SKM-1 treated with dmso at 0.1 percent for 144 hours (cell line): ENCODE data around the gene KRT6B.
"Not testable (repeated sequence)": the region's sequence is repeated elsewhere in the genome, so short reads cannot be mapped to it uniquely, and the experiment has no call there.

ENCODE experiments used
- DNase-seq: peaks from one replicate; lab custom pipeline; 2025; ENCODE audit not compliant: unreplicated experiment; lab: John Stamatoyannopoulos, UW

KRT6B gene

DNA sequence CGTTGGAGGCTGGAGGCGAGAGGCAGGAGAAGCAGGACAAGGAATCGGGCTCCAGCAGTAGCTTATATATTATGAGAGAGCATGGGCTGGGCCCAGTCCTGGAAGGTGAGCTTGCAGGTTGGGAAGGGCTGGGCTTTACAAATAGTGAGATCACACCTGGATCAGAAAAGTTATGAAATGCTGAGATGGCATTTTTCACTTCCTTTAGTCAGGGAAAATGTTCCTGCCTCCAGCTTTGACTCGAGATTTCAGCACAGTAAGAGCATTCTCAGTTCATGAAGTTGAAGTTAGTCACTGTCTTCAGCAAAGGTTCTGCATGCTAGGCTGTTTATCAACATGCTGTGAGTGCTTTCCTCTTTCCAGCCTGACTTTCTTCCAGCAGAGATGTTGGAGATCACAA, 21.8 kb upstream of the KRT6B start, which contains the start of gene KRT6C:
Gene KRT6C, minus strand, starts transcription at position 38 of the 400 bp plus-strand sequence. CDS start 68 bp downstream, outside the sequence.
- no peak for DNase-seq

DNA sequence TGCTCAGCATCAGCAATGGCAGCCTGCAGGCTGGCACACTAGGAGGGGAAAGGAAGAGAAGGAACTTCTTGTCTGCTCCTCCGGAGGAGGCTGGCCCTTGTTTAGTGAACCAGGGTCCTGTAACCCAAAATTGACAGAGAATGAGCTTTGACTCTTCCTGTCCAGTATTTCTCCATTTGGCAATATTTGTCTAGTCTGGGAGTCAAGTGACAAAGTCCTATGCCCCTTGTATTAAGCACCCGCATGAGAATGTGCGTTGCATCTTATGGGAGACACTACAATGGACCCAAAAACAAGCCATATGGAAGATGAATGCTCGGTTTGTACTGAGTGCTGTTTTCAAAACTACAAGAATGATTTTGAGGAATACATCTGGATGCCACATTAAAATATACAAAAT, 17.9 kb upstream of the KRT6B start:
- DNase-seq = no peak

DNA sequence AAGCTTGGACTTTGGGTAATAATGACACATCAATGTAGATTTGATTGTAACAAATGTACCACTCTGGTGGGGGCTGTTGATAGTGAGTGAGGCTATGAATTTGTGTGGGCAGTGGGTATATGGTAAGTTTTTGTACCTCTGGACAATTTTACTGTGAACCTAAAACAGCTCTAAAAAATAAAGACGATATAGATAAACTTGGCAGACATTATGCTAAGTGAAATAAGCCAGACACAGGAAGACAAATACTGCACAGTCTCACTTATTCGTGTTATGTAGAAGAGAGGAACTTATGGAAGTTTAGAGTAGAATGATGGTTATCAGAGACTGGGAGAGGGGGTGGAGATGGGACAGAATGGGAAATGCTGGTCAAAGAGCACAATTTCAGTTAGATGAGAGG, 13.0 kb upstream of the KRT6B start:
- DNase-seq = no peak

DNA sequence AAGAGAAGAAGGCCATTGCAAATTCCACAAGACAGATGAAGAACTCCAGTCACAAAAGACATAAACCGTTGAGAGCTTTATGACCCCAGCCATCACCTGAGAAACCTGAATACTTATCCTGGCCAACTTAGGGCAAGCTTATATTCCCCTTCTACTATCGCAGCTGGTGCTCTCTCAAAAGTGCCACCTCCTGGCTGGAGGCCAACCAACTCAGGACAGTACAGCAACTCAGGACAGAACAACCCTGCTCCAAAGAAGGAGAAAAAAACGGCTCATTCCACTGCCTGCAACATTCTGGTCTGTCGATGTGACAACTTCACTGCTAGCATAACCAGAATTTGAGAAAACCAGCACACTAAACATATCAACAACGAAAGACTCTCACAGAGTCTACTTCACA, 9.7 kb upstream of the KRT6B start:
- DNase-seq = no peak

DNA sequence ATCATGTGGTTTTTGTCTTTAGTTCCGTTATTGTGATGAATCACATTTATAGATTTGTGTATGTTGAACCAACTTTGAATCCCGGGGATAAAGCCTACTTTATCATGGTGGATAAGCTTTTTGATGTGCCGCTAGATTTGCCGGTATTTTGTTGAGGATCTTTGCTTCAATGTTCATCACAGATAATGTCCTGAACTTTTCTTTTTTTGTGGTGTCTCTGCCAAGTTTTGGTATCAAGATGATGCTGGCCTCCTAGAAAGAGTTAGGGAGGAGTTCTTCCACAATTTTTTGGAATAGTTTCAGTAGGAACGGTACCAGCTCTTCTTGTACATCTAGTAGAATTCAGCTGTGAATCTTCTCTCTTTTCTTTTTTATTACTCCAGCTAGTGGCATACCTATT, 6.9 kb upstream of the KRT6B start:
- DNase-seq = no peak

DNA sequence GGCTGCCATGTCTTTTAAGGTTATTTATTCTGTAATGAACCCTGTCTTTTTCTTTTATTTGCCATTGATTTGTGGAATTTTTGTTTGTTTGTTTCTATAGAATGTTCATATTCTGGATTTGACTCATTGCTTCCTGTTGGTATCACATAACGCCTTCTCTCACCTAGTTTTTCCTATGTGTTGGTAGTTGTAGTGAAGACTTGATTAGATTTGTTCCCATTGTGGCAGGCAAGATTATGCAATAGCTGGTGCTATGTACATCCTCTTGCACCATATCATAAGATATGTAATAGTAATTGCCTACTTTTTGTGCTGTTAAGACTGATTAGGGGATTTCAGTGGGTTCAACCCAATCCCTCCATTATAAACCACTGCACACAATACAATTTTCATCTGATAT, 3.9 kb upstream of the KRT6B start:
- no peak for DNase-seq

DNA sequence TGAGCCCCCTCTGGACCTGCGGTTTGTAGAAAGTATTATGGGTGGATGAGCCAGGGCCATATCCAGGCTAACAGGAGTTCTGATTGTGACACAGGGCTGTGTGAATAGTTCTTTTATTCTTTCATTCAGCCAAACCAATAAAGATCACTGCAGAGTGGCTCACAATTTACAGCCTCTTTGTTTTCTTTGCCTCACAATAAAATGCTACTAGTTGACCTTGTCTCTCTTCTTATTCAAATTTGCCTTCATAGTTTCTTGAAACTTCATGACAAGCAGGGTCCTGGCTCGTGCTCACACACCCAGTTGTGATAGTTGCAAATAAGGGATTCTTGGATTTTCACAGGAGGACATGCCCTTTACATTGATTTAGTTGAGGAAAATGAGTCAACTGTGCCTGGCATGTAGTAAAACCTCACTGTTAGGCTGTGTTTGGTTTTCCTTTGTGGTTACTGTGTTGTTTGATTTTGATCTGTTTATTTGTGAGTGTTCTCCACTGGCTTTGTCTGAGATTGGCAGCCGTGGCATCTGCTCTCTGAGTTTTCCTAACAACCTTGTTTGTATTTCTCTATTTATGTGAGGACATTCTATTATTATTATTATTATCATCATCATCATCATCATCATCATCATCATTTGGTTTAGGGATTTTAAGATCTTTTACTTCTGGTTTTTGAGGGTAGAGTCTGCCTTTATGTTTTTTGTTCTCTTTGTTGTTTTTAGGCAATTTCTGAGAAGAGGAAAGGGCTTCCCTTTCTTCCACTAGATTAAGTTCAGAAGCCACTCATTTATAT, 2.7 kb upstream of the KRT6B start:
- no peak for DNase-seq

DNA sequence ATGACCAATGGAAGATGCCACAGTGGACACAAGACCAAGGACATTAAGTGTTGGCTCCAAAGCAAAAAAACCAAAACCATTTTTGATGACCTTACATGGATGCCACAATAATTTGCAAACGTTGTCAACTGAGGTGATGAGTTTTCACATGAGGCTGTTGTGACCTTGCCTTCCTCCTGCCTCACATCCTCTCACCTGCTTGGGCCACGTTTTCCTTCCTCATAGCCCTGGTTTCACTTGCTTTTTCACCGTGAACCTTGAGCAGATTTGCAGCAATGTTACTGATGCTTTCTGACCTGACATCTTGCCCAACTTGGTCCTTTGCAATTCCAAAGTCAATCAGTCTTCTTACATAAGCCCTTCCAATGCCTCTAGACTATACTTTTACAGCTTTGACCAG, 3.7 kb downstream of the KRT6B start:
- DNase-seq = no peak

DNA sequence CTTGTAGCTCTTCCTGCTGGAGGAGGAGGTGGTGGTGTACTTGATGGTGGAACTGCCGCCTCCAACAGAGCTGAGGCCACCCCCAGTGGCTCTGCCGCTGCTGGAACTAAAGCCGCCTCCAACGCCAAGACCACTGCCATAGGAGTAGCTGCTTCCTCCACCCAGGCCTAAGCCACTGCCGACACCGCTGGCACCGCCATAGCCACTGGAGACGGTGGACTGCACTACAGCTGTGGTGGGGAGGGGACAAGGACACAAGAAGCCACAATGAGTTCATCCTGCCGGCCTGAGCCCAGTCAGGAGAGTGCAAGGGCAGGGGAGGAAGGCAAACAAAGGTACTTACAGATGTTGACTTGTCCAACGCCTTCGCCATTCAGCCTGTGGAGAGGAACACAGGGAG, 4.8 kb downstream of the KRT6B start:
- DNase-seq = not testable (repeated sequence)

DNA sequence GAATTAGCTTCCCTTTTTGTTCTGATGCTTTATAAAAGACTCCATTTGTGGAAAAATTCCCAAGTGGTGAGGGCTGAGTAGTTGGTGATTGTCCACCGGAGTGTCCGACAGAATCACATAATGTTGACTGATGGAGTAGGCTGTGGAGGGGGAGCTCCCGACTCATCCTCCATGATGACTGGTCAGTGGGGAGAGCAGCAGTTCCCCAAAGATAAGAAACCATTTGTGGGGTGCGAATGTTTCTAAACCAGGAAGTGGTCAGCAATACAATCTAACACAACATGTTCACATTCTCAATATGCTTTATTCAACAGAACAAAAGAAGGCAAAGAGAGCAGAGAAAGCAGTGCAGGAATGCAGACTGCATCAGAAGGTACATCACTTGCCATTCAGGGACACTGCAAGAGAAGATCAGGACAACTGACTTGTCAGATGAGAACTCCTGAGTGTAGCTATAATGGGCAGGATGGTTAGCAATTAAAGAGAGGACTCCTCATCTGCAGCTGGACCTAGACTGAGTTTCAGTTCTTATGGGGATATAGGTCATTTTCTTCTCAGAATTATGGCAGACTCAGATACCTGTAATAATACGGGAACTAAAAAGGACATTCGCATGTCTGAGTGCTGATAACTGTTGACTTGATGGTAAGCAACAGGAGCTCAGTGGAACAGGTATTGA, 5.4 kb downstream of the KRT6B start:
- DNase-seq = no peak

DNA sequence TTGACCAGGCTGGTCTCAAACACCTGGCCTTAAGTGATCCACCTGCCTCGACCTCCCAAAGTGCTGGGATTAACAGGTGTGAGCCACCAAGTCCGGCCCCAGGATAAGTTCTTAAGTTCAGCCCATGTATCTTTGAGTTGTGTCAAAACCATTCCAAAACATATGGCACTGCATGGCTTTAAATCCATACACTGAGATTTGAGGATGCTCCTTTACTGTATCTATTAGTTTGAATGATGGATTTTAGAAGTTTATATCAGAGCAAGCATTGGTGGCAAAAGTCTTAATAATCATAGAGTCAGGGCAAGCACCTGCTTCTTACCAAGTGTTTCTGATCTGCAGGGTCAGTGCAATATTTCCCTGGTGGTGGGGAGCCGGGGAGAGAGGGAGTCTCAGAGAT, 6.1 kb downstream of the KRT6B start:
- DNase-seq = no peak

DNA sequence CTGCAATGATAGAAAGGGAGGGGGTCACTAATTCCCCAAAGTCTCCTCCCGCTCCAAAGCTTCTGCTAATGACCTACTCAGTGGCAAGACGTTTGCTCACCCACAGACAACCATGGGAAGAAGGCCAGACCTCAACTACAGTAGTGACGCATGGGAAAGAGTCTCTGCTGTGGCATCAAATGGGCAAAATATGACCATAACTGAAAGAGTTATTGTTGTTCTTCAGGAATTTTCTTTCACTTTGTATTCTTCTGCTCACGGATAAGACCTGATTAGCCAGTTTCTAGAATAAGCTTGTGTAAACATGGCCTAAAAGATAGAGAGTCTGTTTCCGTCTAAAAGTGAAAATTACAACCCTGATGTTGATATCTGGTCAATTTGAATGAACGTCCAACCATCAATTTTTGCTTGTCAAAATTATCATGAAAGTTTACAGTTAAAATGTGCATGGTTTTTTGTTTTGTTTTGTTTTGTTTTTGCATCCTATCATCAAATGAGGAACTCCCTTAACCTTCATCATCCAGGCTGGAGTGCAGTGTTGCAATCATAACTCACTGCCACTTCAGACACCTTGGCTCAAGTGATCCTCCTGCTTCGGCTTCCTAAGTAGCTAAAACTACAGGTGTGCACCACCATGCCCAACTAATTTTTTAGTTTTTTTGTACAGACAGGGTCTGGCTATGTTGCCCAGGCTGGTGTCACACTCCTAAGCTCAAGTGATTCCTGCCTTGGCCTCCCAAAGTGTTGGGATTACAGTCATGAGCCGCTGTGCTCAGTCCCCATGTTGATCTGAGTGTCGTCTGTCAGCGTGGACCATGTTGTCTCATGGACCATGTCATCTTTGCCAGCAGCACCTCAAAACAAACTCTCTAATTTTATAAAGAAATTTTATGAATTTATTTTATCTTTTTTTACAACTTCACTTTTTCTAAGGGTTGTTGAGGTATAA, 7.0 kb downstream of the KRT6B start:
- no peak for DNase-seq

DNA sequence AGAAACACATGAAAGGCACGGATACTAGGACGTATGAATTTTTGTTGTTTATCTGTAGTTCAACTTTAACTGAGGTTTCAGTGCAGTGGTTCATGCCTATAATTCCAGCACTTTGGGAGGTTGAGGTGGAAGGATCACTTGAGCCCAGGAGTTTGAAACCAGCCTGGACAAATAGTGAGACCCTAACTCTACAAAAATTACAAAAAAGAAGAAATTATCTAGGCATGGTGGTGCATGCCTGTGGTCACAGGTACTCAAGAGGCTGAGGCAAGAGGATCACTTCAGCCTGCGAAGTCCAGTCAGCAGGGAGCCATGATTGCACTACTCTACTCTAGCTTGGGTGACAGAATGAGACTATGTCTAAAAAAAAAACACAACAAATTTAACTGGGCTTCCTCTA, 8.0 kb downstream of the KRT6B start:
- DNase-seq = no peak

DNA sequence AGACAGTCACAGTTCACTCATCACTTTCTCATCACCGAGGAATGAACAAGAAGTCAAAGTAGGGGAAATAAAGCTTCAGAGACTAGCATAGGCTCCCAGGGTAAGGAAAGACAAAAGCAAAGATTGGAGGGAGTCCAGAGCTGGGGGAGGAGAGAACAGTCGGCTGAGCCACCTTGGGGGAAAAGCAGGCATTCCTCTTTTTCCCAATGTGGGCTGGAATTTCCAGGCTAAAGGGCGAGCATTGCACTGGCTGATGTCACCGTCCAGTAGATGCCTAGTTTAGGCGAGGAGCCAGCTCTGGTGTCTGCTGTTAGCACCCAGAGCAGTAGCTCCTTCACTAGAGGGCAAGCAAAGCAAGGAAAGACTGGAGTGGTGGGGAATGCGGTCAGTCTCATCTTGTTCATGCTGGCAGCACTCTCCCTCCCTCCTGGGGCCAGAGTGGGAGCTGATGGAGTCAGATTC, 9.3 kb downstream of the KRT6B start:
- DNase-seq = no peak

DNA sequence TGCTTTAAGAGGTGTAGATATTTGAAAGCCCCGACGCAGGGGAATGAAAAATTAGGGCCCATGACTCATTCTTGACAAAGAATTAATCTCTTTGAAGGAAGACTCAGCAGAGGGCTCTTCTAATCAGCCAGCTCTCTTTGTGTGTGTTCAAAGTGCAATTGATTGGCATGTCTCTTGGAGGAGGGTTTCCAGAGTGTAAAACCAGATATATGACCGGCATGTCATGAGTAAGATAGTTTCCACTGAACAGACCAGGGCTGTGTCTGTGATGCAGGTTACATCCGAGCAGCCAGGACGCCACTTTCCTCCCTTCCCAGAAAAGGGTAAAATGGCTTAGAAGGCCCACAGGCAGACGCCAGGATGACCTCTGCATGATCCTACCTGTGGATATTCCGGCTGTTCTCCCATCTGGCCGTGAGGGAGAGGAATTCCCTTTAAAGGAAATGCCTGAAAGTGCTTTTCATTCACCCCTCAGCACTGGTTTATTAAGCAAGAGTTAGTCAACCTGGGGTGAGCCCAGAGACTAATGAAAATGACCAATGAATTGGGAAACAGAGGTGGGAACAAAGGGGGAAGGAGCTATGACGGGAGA, 10.5 kb downstream of the KRT6B start:
- DNase-seq = no peak

DNA sequence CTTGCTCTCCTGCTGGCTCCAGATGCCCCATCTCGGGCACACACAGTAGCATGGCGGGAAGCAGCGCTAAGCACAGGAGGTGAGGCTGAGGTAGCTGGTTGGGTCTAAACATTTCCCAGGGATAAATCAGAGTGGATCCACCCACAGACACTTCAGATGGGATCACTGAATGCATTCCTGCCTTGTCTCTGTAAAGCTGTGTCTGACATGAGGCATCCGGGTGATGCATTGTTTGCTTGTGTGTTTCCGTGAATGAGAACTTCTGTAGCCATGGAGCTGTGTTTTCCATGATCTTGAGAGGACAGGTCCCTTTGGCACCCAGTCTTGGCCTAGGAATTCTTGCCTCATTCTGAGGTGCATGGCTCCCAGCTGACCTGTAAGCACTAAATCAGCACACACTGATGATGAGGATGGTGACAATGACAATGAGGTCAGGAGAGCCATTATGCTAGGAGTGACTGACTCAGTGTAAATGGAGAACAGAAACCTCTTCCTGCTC, 11.1 kb downstream of the KRT6B start:
- no peak for DNase-seq

DNA sequence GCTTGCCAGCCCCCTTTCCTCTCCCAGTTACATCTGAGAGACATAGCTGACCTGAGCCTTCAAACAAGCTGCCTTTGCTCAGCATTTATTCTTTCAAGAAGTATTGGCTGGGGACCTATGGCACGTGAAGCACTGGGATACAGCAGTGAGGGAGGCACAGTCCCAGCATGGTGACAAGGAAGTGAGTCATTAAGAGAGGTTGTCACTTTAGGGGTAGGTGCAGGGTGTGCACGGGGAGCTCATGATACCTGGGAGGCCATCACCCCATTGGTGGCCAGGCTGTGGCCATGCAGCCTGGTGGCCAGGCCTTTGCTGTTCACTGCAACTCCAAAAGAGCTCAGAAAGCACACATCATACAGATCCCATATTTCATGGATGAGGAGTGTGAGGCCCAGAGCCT, 12.1 kb downstream of the KRT6B start:
- DNase-seq = no peak

DNA sequence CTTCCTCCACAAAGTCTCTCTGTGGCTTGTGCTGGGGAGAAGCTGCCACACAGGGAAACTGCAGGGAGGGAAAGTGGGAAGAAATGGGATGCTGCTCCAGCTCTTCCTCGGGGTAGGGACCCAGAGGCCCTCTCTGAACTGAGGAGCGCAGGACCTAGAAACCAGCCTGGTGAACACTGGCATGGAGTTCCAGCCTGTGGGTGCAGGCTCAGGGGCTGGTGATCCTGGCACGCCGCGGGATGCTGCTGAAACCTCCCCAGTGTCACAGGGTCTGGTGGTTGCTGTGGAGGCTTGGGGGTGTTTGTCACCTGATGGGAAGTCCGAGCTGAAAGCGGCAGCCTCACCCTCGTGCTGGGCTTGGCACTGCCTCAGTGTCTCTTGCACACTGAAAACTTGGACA, 12.5 kb downstream of the KRT6B start:
- DNase-seq = no peak

DNA sequence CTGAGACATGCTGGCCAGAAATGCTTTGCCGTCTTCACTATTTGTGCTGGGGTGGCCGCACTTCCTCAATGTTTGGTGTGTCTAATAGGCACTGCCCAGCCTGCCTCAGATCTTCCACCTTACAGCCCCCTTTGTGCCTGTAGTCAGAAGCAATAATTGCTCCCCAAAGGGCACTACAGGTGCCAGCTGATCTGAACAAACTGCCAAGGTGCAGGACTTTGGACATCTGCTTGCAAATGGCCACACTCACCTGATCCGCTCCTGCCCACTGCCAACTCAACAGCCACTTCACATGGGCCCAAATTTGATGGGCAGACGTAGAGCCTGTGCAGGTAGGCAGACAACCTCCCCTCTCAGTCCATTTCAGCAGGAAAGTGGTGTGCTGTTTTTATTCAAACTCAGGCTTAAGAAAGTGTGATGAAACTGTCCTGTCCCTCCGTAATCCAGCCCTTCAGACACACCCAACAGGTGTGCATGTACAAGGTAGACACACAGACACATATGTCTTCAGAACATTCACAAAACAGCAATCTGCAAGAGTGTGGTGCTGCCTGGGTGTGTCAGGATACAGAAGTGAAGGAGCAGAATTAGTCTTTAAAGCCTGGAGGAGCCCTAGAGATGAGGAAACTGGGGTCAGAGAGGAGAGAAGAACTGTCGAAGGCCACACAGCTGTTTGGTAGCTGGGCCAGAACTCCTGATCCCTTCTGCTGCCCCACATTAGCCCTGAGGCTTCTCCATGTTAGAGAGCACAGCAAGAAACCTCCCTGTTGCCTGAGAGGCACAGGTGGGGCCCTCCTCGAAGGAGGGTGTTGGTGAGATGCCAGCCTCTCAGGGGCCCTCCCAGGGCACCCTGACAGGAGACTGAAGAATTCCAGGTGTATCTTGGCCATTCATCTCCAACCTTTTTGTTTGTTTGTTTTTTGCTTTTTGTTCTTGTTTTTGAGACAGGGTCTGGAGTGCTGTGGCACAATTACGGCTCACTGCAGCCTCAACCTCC, 13.3 kb downstream of the KRT6B start:
- no peak for DNase-seq

DNA sequence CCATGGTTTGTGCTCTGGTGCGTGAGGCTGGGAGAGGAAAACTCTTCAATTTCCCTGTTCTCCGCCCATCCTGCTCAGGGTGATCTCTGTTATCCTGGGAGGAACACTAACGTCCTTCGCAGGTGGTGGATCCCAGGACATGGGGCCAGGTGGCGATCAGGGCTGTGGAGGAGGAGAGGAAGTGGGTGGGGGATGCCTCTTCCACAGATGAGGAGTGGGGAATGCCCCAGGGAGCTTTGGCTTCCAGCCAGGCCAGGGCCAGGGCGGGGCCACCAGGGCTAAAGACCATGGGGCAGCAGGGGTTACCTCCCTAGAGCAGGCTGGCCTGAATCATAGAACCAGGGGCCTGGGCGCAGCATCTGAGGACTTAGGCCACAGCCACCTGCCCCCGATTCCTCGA, 14.4 kb downstream of the KRT6B start:
- no peak for DNase-seq
